Hematopoietic multipotent progenitor cell treated with erythropoietin and hydrocortisone succinate and interleukin-3 and kit ligand, for 15 days (in vitro differentiated cells): ENCODE results near the gene ARL14.
"Not testable (repeated sequence)": the region's sequence is repeated elsewhere in the genome, so short reads cannot be mapped to it uniquely, and the experiment has no call there.

Source experiments
- DNase-seq: peaks from one replicate; pipeline ENCODE4 v3.0.0-alpha.2; 2015; ENCODE audit warnings: low spot score

ARL14 gene

GRCh38 chr3:160677459-160677881 is 510 bp downstream of the ARL14 start:
- DNase-seq = no peak

- DNase-seq = no peak
These were observed 1.4 kb downstream of the ARL14 start for GRCh38 chr3:160678292-160678842.

GRCh38 chr3:160684368-160684740 is 7.4 kb downstream of the ARL14 start:
- DNase-seq = no peak

- DNase-seq = no peak
These were observed 8.3 kb downstream of the ARL14 start for GRCh38 chr3:160685144-160685766.

- peak; percentile 55 for DNase-seq
These were observed 10.1 kb downstream of the ARL14 start for GRCh38 chr3:160686955-160687535.

GRCh38 chr3:160691151-160691550 is 14.2 kb downstream of the ARL14 start:
- DNase-seq = no peak

- no peak for DNase-seq
These were observed 15.0 kb downstream of the ARL14 start for GRCh38 chr3:160691962-160692361.

- DNase-seq = no peak
These were observed 16.2 kb downstream of the ARL14 start for GRCh38 chr3:160693191-160693590.

GRCh38 chr3:160694345-160694744 is 17.4 kb downstream of the ARL14 start:
- DNase-seq = no peak

- DNase-seq = no peak
These were observed 18.0 kb downstream of the ARL14 start for GRCh38 chr3:160695003-160695402.

- DNase-seq = no peak
These were observed 19.0 kb downstream of the ARL14 start for GRCh38 chr3:160695915-160696327.

- DNase-seq = no peak
These were observed 20.8 kb downstream of the ARL14 start for GRCh38 chr3:160697637-160698380.

GRCh38 chr3:160698599-160699195 is 21.7 kb downstream of the ARL14 start:
- DNase-seq = no peak

- no peak for DNase-seq
These were observed 24.5 kb downstream of the ARL14 start for GRCh38 chr3:160701490-160701889.

- DNase-seq = no peak
These were observed 25.3 kb downstream of the ARL14 start for GRCh38 chr3:160702290-160702689.

GRCh38 chr3:160703974-160704373 is 27.0 kb downstream of the ARL14 start:
- DNase-seq = no peak

- peak; percentile 57 for DNase-seq
These were observed 30.3 kb downstream of the ARL14 start for GRCh38 chr3:160707187-160707794.

- no peak for DNase-seq
These were observed 32.7 kb downstream of the ARL14 start for GRCh38 chr3:160709477-160710182.

- not testable (repeated sequence) for DNase-seq
These were observed 36.2 kb downstream of the ARL14 start for GRCh38 chr3:160713144-160713543.

GRCh38 chr3:160719710-160720109 is 42.8 kb downstream of the ARL14 start:
- no peak for DNase-seq

- no peak for DNase-seq
These were observed 43.3 kb downstream of the ARL14 start for GRCh38 chr3:160720123-160720746.
